Omental fat pad (tissue), 4 donors: ENCODE results near the gene CMKLR1. TPM values are rescaled to one million over a fixed set of nuclear protein-coding genes. Genes with fewer than 3 reads are reported as not detected.

Experiments
- ATAC-seq: fragments of 150-250 bp; one replicate; pipeline ENCODE4 v1.9.1; 2016; ENCODE audit warnings: mild to moderate bottlenecking, moderate library complexity; ENCODE audit not compliant: low FRiP score
- DNase-seq: peaks from one replicate; pipeline ENCODE4 v3.0.0-alpha.2; 2019; ENCODE audit warnings: low spot score
- CTCF ChIP-seq, 3 donors: fragments of 450-650 bp; IDR thresholded peaks; one replicate each; pipeline ENCODE4 v1.5.1; 2016 to 2017; ENCODE audit warnings: antibody characterized with exemption in 3 of 3, mild to moderate bottlenecking in 3 of 3, moderate library complexity in 2 of 3
- total RNA-seq, 4 donors: library from RNA; depleted of rRNA; stranded (reverse); fragments of >200 nt; gene quantifications; one replicate each; pipeline ENCODE4 v1.1.0, GENCODE V29; 2016

The CMKLR1 gene
- total RNA-seq, 4 donors from 2014 or later = 20.7 to 28.1 (median 23.1) TPM

- no peak for TF ChIP-seq CTCF (IDR thresholded peaks at IDR 0.05)
- ATAC-seq (no peak), DNase-seq (no peak)
These were observed 82.1 kb downstream of the CMKLR1 start for GRCh38 chr12:108257004-108257403.

- ATAC-seq (no peak), DNase-seq (no peak)
- TF ChIP-seq CTCF (IDR thresholded peaks at IDR 0.05) = no peak
These were observed 83.9 kb downstream of the CMKLR1 start for GRCh38 chr12:108255252-108255602.

GRCh38 chr12:108254517-108255251 lies 84.4 kb downstream of the CMKLR1 start:
- DNase-seq (no peak), ATAC-seq (no peak)
- TF ChIP-seq CTCF (IDR thresholded peaks at IDR 0.05) = no peak

- DNase-seq (no peak), ATAC-seq (no peak)
- TF ChIP-seq CTCF (IDR thresholded peaks at IDR 0.05) = no peak
These were observed 85.1 kb downstream of the CMKLR1 start for GRCh38 chr12:108254030-108254429.

- ATAC-seq = no peak
- TF ChIP-seq CTCF (IDR thresholded peaks at IDR 0.05) = no peak
These were observed 85.6 kb downstream of the CMKLR1 start for GRCh38 chr12:108253540-108253939.

GRCh38 chr12:108252523-108252922 lies 86.6 kb downstream of the CMKLR1 start:
- TF ChIP-seq CTCF (IDR thresholded peaks at IDR 0.05) = no peak

More at GRCh38 chr12:108253540-108253939, 85.6 kb downstream of the CMKLR1 start:
- no peak for DNase-seq

GRCh38 chr12:108248011-108248410 lies 91.1 kb downstream of the CMKLR1 start:
- no peak for DNase-seq
- TF ChIP-seq CTCF (IDR thresholded peaks at IDR 0.05) = no peak
- no peak for ATAC-seq

More at GRCh38 chr12:108252523-108252922, 86.6 kb downstream of the CMKLR1 start:
- no peak for ATAC-seq
- DNase-seq = no peak
